GM19395 (cell line): ENCODE results near the gene ERVW-1.

Source experiments
- ATAC-seq: cut with Tn5 transposase; IDR thresholded peaks from one replicate; pipeline ENCODE4 v1.9.1; 2021; ENCODE audit warnings: mild to moderate bottlenecking, moderate library complexity; ENCODE audit not compliant: unreplicated experiment

The ERVW-1 gene

GRCh38 chr7:92432299-92432946 is 45.3 kb downstream of the ERVW-1 start:
- no peak for ATAC-seq

- no peak for ATAC-seq
These were observed 50.6 kb downstream of the ERVW-1 start for GRCh38 chr7:92427193-92427592.

- ATAC-seq = no peak
These were observed 52.3 kb downstream of the ERVW-1 start for GRCh38 chr7:92425311-92425947.

- no peak for ATAC-seq
These were observed 54.0 kb downstream of the ERVW-1 start for GRCh38 chr7:92423710-92424131.

- no peak for ATAC-seq
These were observed 54.8 kb downstream of the ERVW-1 start for GRCh38 chr7:92422926-92423325.

GRCh38 chr7:92421676-92422435 is 55.9 kb downstream of the ERVW-1 start:
- no peak for ATAC-seq
